Vagina (tissue), 2 donors: ENCODE results near the gene TEAD4. TPM values are rescaled to one million over a fixed set of nuclear protein-coding genes. Genes with fewer than 3 reads are reported as not detected.

ENCODE experiments used
- DNase-seq, 2 donors: peaks; one replicate each; pipeline ENCODE4 v3.0.0-alpha.2; 2017; ENCODE audit errors: extremely low spot score in 2 of 2
- H3K27ac ChIP-seq: fragments of 200-600 bp; sonication (generic); one replicate; pipeline ENCODE4 v1.5.1; 2019
- H3K27me3 ChIP-seq: fragments of 200-600 bp; sonication (generic); one replicate; pipeline ENCODE4 v1.5.1; 2019
- H3K36me3 ChIP-seq, 2 donors: fragments of 200-600 bp; sonication (generic); one replicate each; pipeline ENCODE4 v1.5.1; 2017 to 2019
- H3K4me1 ChIP-seq: fragments of 200-600 bp; sonication (generic); one replicate; pipeline ENCODE4 v1.5.1; 2019
- H3K4me3 ChIP-seq, 2 donors: fragments of 200-600 bp; sonication (generic); 1 replicate in 1 of 2; 2 replicates in 1 of 2; pipeline ENCODE4 v1.5.1; 2016 to 2019
- H3K9me3 ChIP-seq: fragments of 200-600 bp; sonication (generic); one replicate; pipeline ENCODE4 v1.5.1; 2019
- POLR2A ChIP-seq, 2 donors: fragments of 450-650 bp; IDR thresholded peaks; one replicate each; pipeline ENCODE4 v1.6.1; 2017; ENCODE audit warnings: antibody characterized with exemption in 2 of 2, mild to moderate bottlenecking in 2 of 2, moderate library complexity in 2 of 2
- POLR2AphosphoS5 ChIP-seq, 2 donors: sonication (generic); formaldehyde crosslinking; IDR thresholded peaks; one replicate each; pipeline ENCODE4 v1.9.0; 2017; ENCODE audit warnings: antibody characterized with exemption in 2 of 2, mild to moderate bottlenecking in 2 of 2, low read depth in 1 of 2; ENCODE audit not compliant: insufficient read depth in 1 of 2
- intact Hi-C: fragments of 100-400 bp; cut with DNase I; formaldehyde crosslinking; loops from one replicate; pipeline ENCODE4 v1.15.1; 2023
- total RNA-seq: library from RNA; depleted of rRNA; stranded (reverse); fragments of >200 nt; gene quantifications from one replicate; pipeline ENCODE4 v1.2.3, GENCODE V29; 2016
- TF ChIP-seq, protein P1 (sequence below), 3 experiments: fragments of 450-650 bp in 2 of 3; fragments of 200-600 bp in 1 of 3; sonication (generic) in 1 of 3; IDR thresholded peaks; one replicate each; pipeline ENCODE4 v1.5.1; 2017 to 2019; ENCODE audit warnings: antibody characterized with exemption in 3 of 3, mild to moderate bottlenecking in 2 of 3, moderate library complexity in 2 of 3

The TEAD4 gene
- total RNA-seq, 1 donor from 2014 or later: 18.7 TPM

DNA sequence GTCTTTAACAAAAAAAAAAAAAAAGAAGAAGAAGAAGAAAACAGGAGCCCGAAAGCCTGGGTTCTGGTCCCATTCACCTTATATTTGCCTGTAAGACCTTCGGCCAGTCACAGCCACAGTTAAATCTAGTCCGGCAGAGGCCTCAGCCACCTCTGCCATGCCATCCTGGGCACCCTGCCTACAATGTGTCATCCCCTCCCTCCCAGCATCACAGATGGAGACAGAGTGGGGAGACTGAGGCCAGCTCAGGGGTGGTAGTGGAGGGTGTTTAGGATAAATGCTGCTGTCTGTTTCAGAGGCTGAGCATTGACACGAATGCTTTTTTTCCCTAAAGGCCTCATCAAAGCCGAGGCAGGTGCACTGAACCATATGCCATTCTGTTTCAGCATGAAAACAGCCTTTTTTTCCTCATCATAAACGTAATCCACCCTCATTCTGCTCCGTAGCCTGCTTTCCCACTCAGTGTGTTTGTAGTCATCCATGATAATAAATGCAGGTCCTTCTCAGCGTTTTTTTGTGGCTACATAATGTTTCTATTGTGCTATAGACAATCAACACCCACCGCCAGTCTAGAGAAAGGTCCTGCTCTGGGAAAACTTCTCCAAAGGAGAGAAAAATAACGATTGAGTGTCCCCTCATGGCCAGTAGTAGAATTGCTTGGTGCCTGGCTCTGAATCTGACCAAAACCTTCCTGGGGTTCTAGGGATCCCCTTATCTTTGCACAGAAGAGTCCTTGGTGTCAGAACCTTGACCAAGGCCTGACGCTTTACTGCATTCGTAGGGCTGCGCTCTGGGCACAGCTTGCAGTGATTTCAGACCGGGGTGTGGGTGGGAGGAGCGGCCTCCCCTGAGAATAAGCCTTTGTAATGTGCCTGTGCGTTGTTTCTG, 76.9 kb downstream of the TEAD4 start:
- no peaks in the 10 kb centered on the region for H3K4me1 ChIP-seq
- H3K27ac ChIP-seq: no peak overlapping the region
- DNase-seq: no peak
- TF ChIP-seq POLR2AphosphoS5 (IDR thresholded peaks at IDR 0.05; ENCODE audit: insufficient read depth in 1 of 2, low read depth in 1 of 2) (no peak), POLR2A (IDR thresholded peaks at IDR 0.05) (no peak)
- TF ChIP-seq, protein P1, sequence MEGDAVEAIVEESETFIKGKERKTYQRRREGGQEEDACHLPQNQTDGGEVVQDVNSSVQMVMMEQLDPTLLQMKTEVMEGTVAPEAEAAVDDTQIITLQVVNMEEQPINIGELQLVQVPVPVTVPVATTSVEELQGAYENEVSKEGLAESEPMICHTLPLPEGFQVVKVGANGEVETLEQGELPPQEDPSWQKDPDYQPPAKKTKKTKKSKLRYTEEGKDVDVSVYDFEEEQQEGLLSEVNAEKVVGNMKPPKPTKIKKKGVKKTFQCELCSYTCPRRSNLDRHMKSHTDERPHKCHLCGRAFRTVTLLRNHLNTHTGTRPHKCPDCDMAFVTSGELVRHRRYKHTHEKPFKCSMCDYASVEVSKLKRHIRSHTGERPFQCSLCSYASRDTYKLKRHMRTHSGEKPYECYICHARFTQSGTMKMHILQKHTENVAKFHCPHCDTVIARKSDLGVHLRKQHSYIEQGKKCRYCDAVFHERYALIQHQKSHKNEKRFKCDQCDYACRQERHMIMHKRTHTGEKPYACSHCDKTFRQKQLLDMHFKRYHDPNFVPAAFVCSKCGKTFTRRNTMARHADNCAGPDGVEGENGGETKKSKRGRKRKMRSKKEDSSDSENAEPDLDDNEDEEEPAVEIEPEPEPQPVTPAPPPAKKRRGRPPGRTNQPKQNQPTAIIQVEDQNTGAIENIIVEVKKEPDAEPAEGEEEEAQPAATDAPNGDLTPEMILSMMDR (IDR thresholded peaks at IDR 0.05): no peak
- H3K27me3 ChIP-seq: no peaks in the 10 kb centered on the region
- no peak overlapping the region for H3K4me3 ChIP-seq
- intact Hi-C loops: no loop called here
- no peaks in the 10 kb centered on the region for H3K9me3 ChIP-seq
- no peaks in the 10 kb centered on the region for H3K36me3 ChIP-seq

DNA sequence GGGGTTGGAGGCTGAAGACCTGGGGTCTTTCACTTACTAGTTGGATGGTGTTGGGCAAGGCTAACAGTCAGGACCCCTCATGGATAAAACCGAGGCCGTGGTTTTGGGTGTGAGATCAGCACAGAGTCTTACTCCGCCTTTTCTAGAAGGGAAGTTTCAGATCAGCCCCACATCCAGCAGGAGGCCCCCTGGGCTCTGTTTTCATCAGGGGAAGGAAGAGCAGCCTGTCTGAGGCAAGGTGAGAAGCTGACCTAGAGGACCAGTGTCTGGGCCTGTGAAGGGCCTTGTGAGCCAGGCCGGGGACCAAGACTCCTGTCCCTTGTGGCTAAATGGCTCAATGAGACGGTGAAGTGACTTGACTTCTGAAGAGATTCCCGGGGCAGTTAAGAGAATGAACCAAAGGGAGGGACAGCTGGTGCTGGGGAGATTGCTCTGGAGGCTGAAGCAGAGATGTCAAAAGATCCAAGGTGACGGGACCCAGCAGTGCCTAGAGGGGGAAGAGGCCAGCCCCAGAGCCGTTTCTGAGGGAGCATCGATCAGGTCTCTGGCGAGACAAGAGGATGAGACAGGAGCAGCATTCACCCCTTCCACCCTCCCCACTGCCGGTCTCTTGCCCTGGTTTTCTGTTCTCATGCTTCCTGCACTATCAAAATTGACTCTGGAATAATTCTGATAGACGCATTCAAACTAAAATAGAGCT, 77.9 kb downstream of the TEAD4 start:
- H3K9me3 ChIP-seq: no peaks in the 10 kb centered on the region
- no peak for DNase-seq
- H3K4me3 ChIP-seq: no peak overlapping the region
- TF ChIP-seq, protein P1 (IDR thresholded peaks at IDR 0.05): no peak
- TF ChIP-seq POLR2AphosphoS5 (IDR thresholded peaks at IDR 0.05; ENCODE audit: insufficient read depth in 1 of 2, low read depth in 1 of 2): no peak
- H3K4me1 ChIP-seq: no peaks in the 10 kb centered on the region
- H3K36me3 ChIP-seq: no peaks in the 10 kb centered on the region
- no peaks in the 10 kb centered on the region for H3K27me3 ChIP-seq
- no peak overlapping the region for H3K27ac ChIP-seq
- intact Hi-C loops: no loop called here

DNA sequence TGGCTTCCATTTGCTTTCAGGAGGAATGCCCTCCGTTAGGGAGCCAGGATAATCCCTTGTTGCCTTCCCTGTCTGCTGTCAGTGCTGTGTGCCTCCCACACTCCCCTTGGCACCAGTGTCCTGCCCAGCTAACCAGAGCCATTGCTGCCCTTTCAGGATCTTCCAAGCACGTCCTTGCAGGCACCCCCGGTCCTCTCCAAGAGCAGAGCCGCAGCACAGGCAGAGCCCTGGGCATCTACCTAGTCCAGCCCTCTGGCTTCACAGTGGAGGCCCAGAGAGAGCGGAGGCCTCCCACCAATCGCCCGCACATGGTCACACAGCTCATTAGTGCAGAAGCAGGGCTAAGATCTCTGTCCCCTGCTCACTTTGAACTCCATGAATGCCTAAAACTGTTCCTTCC, 79.0 kb downstream of the TEAD4 start:
- no peaks in the 10 kb centered on the region for H3K27me3 ChIP-seq
- no peak for DNase-seq
- no peak overlapping the region for H3K4me3 ChIP-seq
- TF ChIP-seq POLR2AphosphoS5 (IDR thresholded peaks at IDR 0.05; ENCODE audit: insufficient read depth in 1 of 2, low read depth in 1 of 2) (no peak), POLR2A (IDR thresholded peaks at IDR 0.05) (no peak)
- TF ChIP-seq, protein P1 (IDR thresholded peaks at IDR 0.05): no peak
- H3K27ac ChIP-seq: no peak overlapping the region
- H3K4me1 ChIP-seq: no peaks in the 10 kb centered on the region
- no peaks in the 10 kb centered on the region for H3K9me3 ChIP-seq
- intact Hi-C loops: no loop called here
- no peaks in the 10 kb centered on the region for H3K36me3 ChIP-seq

DNA sequence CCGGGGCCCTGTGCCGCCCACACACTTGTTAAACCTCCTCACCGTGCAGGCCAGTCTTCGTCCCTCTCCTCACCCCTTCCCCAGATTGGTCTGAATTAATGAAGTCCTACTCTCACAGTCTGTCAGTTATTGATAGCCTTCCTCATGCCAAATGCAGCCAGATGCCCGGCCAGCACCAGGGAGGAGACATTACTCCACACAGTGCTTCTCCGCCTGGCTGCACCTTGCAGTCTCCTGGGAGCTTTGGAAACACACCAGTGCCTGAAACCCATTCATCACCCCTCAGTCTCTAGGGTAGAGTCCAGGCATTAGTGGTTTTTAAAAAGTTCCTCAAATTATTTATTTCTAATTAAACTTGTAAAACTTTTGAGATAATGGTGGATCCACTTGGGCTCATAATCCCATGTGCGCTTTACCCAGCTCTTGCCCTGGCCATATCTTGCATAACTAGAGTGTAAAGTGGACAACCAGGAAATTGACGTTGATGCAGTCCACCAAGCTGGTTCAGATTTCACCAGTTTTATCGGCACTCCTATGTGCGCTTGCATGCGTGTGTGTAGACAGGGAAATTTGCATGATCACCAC, 79.8 kb downstream of the TEAD4 start:
- Histone ChIP-seq H3K36me3 (no peaks in the 10 kb centered on the region), H3K27me3 (no peaks in the 10 kb centered on the region), H3K27ac (no peak overlapping the region), H3K9me3 (no peaks in the 10 kb centered on the region), H3K4me3 (no peak overlapping the region), H3K4me1 (no peaks in the 10 kb centered on the region)
- TF ChIP-seq POLR2AphosphoS5 (IDR thresholded peaks at IDR 0.05; ENCODE audit: insufficient read depth in 1 of 2, low read depth in 1 of 2) (no peak), POLR2A (IDR thresholded peaks at IDR 0.05) (no peak)
- TF ChIP-seq, protein P1 (IDR thresholded peaks at IDR 0.05): no peak
- intact Hi-C loops: no loop called here
- no peak for DNase-seq
